OCI-LY1 (cell line): ENCODE results near the gene EMC9.

Source experiments
- CTCF ChIP-seq: fragments of 200-600 bp; sonication (generic), shearing (Covaris generic); IDR thresholded peaks from 2 replicates; pipeline ENCODE4 v1.5.1; 2017; ENCODE audit warnings: mild to moderate bottlenecking, antibody characterized with exemption, low read length, moderate library complexity, mixed read lengths
- EZH2 ChIP-seq: fragments of 200-600 bp; sonication (generic), shearing (Covaris generic); IDR thresholded peaks from 2 replicates; pipeline ENCODE4 v1.8.0; 2017; ENCODE audit warnings: borderline replicate concordance, mixed run types, mild to moderate bottlenecking, antibody characterized with exemption, low read length, moderate library complexity, mixed read lengths

- TF ChIP-seq CTCF (no peak), EZH2 (no peak)
Observed at GRCh38 chr14:24122898-24123297, 18.5 kb downstream of the EMC9 start.
